Amygdala (tissue), 56 donors: ENCODE results near the gene FAM90A1.

Source experiments
- DNase-seq, 56 donors: peaks; one replicate each; lab custom pipeline; 2025; lab: John Stamatoyannopoulos, UW

FAM90A1 gene

DNA sequence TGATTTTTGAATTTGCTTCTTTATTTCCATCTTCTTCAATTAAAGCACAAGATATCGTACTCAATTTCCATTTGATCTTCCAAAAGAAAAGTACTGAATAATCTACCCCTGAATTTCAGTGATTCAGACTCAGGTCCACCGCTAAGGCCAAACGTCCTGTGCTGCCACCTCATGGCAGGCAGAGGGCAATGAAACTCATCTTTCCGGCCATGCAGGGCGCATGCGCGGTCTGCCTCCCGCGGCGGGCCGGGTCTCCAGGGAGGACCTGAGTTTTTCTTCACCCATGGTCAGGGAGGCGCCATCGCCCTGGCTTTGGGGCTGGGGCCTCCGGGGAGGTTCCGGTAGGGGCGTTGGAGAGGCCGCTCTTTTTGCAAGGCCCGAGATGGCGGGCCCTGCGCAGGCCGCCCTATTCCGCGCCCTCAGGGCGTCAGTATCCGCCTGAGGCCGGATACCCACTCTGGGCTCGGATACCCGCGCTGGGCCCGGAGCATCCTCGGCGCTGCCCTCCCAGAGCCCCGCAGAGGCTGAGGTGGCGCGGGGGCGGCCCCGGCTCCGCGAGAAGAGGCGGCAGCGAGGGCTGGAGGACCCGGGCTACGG, 47.3 kb downstream of the FAM90A1 start:
- peak; percentile 12 to 92 (median 67) for DNase-seq

DNA sequence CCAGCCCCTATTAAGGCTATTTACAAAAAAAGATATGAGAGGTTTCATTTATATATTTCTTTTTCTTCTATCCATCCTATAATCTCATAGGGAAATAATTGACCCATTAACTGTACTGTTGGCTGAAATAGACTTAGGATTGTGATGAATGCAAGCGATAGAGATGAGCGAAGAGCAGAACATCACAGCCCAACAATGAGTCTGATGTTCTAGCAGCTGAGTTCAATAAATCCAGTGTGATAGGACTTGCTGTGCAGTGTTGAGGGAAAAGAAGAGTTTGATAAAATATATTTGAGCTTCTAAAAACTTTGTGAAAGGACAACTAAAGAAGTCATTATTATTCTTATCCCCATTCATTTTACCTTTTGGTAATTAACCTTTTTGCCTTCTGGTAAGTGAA, 54.5 kb downstream of the FAM90A1 start:
- DNase-seq, result peak in 2 of 56 donors; percentile 6 to 18
